GM20431 (cell line): ENCODE results near the gene TCAP.

Source experiments
- in situ Hi-C: fragments of 300-500 bp; cut with MseI, MboI; formaldehyde crosslinking; loops from one replicate; pipeline ENCODE4 v1.15.0; 2020; ENCODE audit warnings: low sequenced_read_pairs; ENCODE audit not compliant: unreplicated experiment

TCAP gene

GRCh38 chr17:39662551-39663339 lies 2.4 kb upstream of the TCAP start:
- in situ Hi-C loops, result no loop called here

DNA sequence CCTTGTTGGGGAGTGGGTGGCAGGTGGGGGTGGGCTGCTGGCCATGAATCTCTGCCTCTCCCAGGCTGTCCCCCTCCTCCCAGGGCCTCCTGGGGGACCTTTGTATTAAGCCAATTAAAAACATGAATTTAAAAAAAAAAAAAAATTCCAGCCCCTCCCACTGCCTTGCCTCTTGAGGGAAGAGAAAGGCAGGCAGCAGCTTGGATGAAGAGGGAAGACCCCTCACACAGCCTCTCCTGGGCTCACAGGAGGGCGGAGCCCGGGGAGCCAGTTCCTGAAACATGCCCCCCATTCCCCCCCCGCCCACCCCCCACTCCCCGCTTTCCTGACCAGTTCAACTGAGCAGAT lies 1.8 kb upstream of the TCAP start:
- in situ Hi-C loops, result no loop called here

GRCh38 chr17:39663688-39664580 lies 1.2 kb upstream of the TCAP start:
- in situ Hi-C loops, result no loop called here

DNA sequence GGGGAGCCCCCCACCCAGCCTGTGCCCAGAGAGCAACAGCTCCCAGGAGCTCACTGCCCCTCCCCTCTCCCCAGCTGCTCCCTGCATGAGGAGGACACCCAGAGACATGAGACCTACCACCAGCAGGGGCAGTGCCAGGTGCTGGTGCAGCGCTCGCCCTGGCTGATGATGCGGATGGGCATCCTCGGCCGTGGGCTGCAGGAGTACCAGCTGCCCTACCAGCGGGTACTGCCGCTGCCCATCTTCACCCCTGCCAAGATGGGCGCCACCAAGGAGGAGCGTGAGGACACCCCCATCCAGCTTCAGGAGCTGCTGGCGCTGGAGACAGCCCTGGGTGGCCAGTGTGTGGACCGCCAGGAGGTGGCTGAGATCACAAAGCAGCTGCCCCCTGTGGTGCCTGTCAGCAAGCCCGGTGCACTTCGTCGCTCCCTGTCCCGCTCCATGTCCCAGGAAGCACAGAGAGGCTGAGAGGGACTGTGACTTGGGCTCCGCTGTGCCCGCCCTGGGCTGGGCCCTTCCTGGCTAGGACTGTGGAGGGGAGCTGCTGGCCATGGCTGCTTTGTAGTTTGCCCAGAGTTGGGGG lies 584 bp downstream of the TCAP start:
- in situ Hi-C loops, result no loop called here

- in situ Hi-C loops, result no loop called here
These were observed 1.1 kb downstream of the TCAP start for GRCh38 chr17:39666231-39666600.

DNA sequence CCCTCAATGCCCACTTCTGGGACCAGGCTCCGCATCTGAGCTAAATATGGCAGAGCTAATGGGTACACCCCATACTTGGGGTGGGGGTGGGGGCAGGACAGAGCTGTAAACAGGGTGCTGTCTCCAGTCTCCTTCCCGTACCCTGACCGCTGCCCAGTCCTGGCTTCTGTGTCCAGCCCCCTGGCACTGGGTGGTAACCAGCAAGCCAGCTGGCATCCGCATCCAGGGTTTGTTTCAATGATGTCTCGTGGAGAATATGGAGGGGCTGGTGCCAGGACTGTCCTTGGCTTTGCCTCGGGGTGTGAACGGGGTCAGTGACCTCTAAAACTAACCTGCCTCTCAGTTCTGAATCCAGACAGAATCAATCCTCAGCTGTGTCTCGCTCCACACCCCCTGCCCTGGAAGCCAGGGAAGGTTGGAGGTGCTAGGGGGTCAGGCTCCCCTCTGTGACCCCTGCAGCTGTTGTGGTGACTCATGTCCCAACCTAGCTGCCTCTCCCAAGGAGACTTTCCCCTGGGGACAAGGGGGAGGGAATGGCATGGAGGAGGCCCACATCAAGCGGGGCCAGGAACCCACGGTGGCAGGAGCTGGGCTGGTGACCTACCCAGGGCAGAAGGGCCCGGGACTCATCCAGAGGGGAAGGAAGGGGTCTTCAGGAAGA lies 1.6 kb downstream of the TCAP start:
- in situ Hi-C loops, result no loop called here

DNA sequence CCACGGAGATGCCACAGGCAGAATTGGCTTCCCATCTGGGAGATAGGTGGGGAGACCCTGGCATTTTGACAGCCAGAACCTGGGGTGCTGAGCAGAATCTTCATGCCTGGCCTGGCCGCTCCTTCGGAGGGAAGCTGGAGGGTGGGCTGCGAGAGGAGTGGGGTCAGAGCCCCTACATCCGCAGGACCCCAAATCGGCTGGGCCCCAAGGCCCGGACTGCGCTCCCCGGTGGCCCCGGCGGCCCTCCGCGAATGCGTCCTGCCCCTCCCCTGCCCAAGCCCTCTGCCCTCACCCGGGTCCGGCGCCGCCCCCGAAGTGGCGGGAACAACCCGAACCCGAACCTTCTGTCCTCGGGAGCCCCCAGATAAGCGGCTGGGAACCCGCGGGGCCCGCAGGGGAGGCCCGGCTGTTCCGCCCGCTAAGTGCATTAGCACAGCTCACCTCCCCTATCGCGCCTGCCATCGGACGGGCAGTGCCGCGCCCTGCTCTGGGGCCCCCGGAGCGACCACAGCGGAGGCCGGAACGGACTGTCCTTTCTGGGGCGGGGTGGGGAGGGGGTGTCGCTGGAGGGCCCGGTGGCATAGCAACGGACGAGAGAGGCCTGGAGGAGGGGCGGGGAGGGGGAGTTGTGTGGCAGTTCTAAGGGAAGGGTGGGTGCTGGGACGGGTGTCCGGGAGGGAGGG lies 2.3 kb downstream of the TCAP start:
- in situ Hi-C loops, result no loop called here

GRCh38 chr17:39667945-39668924 lies 3.1 kb downstream of the TCAP start, which contains the start of gene PNMT:
TSS of gene PNMT (plus strand) at chr17:39668453. CDS start at chr17:39668476, 23 bp downstream.
- in situ Hi-C loops, result no loop called here

GRCh38 chr17:39669897-39670735 lies 5.0 kb downstream of the TCAP start:
- in situ Hi-C loops, result no loop called here

DNA sequence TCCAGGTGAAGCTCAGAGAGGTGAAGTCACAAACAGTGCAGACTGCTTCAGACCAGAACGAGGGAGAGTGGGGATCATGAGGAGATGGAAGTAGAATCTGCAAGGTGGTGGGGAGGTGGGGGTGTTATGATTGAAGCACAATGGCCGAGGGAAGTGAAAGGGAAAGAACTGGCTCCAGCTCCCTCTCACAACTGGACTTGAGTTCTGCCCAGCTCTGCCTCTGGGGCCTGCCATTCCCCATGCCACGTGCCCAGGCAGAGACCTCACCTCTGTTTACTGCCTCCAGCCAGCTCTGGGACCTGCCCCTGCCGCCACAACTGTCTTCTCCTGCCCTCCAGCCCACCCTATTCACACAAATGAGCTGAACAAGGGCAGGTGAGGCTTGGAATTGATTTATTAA lies 5.6 kb downstream of the TCAP start:
- in situ Hi-C loops, result no loop called here

DNA sequence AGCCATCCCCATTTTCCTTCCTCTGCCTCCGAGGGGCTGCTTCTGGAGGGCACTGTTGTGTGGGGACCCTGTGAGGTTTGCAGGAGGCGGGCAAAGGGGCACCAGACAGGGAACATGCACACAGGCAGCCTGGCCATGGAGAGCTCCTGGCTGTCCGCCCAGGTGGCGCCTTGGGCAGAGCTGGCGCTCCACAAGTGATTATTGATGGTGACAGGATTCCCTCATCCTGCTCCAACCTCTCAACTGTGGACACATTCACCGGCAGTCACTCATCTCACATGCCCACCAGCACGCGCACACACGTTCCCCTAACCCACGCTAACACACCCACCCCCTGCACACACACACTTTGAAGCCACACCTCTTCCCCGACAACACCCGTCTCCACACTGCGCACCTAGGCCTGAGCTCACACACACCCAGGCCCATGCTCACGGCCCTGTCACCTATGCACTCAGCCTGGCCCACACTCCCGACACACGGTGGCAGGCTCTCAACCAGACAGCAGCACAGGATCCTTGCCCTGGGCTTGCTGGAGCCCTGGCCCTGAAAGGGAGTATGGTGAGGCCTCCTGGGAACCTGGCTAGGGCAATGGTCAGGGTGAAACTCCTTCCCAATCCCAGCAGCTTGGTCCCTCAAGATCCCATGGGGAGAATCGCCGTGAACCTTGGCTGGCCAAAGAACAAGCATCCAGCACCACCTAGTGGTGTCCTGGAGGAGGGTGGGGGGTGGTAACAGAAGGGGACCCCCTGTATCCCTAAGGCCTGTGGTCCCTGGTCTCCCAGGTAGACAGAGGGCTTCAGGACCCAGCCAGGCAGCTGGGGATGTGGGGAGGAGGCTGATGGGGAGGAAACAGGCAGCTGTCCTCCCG lies 6.7 kb downstream of the TCAP start:
- in situ Hi-C loops, result no loop called here

GRCh38 chr17:39672522-39673334 lies 7.6 kb downstream of the TCAP start:
- in situ Hi-C loops, result no loop called here

DNA sequence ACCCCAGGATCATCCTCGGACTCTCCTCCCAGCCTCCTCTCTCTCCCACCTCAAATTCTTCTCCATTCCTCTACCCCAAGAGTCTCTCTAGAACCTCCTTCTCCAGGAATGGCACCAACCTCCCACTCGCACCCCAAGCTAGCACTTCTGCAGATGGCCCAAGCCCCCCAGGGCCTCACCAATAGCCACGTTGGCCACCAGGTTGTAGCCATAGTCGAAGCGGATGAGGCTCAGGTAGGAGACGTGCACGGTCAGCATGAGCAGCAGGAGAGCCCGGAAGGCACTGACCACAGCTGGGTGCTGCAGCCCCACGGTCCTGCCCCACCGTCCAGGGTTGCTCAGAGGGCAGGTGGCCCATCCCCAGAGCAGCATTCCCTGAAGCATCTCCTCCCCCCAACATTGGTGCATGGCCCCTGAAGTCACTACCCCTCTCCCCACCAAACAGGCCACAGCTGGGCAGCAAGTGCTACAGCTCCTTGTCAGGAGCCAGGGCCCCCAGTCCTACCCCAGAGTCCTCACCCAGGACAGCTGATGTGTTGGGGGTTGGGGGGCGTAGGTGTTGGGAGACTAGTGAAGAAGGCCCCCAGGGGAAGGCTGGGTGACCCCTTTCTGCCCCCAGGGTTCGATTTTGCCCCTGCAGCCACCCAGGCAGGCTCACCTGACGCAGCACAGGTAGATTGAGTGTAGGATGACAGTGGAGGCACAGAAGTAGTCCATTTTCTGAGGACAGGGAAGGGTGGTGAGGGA lies 8.4 kb downstream of the TCAP start:
- in situ Hi-C loops, result no loop called here

- in situ Hi-C loops, result no loop called here
These were observed 9.0 kb downstream of the TCAP start for GRCh38 chr17:39674179-39674578.

DNA sequence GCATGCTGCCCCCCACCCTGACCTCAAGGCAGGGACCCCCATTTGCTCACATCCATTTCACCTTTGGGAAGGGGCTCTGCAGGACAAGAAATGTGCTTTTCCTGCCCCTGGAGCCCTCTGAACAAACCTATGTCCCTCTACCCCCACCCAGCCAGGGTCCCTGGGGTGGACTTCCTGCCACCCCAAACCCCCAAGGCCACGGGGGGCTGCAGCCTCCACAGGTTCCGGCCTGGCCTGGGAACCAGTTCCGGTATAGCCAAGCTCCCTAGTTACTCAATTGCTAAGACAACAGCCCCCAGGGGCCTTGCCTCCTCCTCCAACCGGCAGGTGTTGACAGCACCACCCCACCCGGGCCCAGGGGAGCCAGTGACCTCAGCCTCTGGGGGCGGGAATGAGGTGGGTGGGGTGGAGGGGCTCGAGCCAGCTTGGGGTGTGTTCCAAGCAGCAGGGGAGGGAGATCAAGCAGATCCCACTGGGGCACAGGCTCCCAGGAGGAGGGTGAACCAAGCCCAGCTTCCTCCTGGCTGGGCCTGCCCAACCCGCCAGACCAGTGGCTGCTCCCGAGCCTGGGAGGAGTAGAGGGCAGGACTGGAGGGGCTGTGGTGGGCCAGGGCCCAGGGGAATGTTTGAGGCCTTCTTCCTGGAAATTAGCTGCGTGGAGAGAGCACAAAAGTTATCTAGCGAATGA lies 9.7 kb downstream of the TCAP start:
- in situ Hi-C loops, result no loop called here
